Measurements from ENCODE around the gene GREM2. TPM values are rescaled to one million over a fixed set of nuclear protein-coding genes. Genes with fewer than 3 reads are reported as not detected.
A peak's percentile ranks its signal among the peaks of the same experiment; 100 is the strongest.

Gene GREM2
- total RNA-seq, 1 donor from 2014 or later, result 3.7 TPM

DNA sequence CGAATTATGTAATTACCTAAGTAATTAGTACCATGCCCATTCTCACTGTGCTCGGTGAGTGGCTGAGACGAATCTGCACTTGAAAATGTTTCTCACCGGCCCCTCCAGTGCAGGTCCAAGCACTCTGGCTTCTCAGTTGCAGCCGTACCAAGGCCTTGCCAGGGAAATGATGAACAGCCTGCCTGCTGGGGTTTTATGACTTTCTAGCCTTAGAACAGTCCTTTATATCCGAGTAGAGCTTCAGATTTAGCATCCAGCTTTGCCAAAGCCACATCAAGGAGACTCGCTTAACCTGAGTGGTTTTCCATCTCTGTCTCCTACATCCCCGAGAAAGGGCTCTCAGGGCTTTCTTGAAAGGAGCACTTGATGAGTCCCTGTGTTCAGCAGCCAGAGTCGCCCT is 83.4 kb downstream of the GREM2 start:
- no peak overlapping the region for H3K4me3 Mint-ChIP-seq (ENCODE audit: unreplicated experiment)
- no peaks in the 10 kb centered on the region for H3K36me3 Mint-ChIP-seq (ENCODE audit: unreplicated experiment)
- H3K4me1 Mint-ChIP-seq (ENCODE audit: low read depth, unreplicated experiment), result peaks cover 8% of the 10 kb centered on the region

DNA sequence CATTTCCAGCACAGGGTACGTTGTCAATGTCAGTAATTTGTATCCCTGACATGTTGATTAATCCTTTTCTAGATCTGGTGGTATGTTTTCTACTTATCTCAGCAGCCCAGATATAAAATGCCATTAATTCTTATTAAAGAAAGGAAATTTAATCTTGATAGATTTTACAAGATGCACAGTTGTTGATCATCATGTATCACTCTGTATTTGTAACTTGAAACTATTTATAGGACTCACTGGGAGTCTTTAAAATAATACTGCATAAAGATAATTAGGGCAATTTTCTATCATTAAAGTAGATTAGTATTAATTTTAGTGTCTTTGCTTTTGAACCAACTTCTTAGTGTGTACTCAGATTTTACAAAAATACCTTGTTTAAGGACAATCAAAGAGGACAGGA is 84.9 kb downstream of the GREM2 start:
- H3K27me3 Mint-ChIP-seq (ENCODE audit: unreplicated experiment), result peaks cover 2% of the 10 kb centered on the region
- H3K36me3 Mint-ChIP-seq (ENCODE audit: unreplicated experiment), result no peaks in the 10 kb centered on the region
- H3K9me3 Mint-ChIP-seq (ENCODE audit: unreplicated experiment), result no peaks in the 10 kb centered on the region
- no peak overlapping the region for H3K27ac Mint-ChIP-seq (ENCODE audit: unreplicated experiment)
- no peak for DNase-seq
- H3K4me3 Mint-ChIP-seq (ENCODE audit: unreplicated experiment), result no peak overlapping the region
- H3K4me1 Mint-ChIP-seq (ENCODE audit: low read depth, unreplicated experiment), result peaks cover 8% of the 10 kb centered on the region
- TF ChIP-seq, protein P1, sequence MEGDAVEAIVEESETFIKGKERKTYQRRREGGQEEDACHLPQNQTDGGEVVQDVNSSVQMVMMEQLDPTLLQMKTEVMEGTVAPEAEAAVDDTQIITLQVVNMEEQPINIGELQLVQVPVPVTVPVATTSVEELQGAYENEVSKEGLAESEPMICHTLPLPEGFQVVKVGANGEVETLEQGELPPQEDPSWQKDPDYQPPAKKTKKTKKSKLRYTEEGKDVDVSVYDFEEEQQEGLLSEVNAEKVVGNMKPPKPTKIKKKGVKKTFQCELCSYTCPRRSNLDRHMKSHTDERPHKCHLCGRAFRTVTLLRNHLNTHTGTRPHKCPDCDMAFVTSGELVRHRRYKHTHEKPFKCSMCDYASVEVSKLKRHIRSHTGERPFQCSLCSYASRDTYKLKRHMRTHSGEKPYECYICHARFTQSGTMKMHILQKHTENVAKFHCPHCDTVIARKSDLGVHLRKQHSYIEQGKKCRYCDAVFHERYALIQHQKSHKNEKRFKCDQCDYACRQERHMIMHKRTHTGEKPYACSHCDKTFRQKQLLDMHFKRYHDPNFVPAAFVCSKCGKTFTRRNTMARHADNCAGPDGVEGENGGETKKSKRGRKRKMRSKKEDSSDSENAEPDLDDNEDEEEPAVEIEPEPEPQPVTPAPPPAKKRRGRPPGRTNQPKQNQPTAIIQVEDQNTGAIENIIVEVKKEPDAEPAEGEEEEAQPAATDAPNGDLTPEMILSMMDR (IDR thresholded peaks at IDR 0.05; ENCODE audit: partially characterized antibody, unreplicated experiment), result no peak

More for the DNA sequence above, 83.4 kb downstream of the GREM2 start:
- Mint-ChIP-seq H3K27ac (ENCODE audit: unreplicated experiment) (no peak overlapping the region), H3K27me3 (ENCODE audit: unreplicated experiment) (no peaks in the 10 kb centered on the region), H3K9me3 (ENCODE audit: unreplicated experiment) (no peaks in the 10 kb centered on the region)
- TF ChIP-seq, protein P1 (IDR thresholded peaks at IDR 0.05; ENCODE audit: partially characterized antibody, unreplicated experiment), result no peak
- DNase-seq, result no peak

DNA sequence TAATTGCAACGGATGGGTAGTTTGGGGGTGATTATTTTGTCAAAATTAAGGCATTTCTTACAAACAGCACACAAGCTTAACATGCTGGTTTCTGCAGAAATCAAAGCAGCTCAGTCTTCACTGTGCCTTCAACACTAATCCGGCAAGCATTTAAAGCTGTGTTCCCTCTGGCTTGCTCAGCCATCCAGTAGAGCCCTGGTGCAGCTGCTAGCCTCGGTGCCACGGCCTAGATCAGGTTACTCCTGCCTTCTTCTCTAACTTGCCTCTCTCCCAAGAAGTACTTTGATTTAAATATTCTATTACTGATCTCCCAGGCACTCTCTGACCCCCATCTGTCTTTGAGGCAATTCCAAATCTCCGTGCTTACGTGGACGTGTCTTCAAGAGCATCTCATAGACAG is 85.6 kb downstream of the GREM2 start:
- no peak overlapping the region for H3K27ac Mint-ChIP-seq (ENCODE audit: unreplicated experiment)
- DNase-seq, result peak; percentile 29
- H3K4me1 Mint-ChIP-seq (ENCODE audit: low read depth, unreplicated experiment), result peaks cover 8% of the 10 kb centered on the region
- TF ChIP-seq, protein P1 (IDR thresholded peaks at IDR 0.05; ENCODE audit: partially characterized antibody, unreplicated experiment), result no peak
- H3K4me3 Mint-ChIP-seq (ENCODE audit: unreplicated experiment), result no peak overlapping the region
- no peaks in the 10 kb centered on the region for H3K9me3 Mint-ChIP-seq (ENCODE audit: unreplicated experiment)
- no peaks in the 10 kb centered on the region for H3K36me3 Mint-ChIP-seq (ENCODE audit: unreplicated experiment)
- peaks cover 2% of the 10 kb centered on the region for H3K27me3 Mint-ChIP-seq (ENCODE audit: unreplicated experiment)

DNA sequence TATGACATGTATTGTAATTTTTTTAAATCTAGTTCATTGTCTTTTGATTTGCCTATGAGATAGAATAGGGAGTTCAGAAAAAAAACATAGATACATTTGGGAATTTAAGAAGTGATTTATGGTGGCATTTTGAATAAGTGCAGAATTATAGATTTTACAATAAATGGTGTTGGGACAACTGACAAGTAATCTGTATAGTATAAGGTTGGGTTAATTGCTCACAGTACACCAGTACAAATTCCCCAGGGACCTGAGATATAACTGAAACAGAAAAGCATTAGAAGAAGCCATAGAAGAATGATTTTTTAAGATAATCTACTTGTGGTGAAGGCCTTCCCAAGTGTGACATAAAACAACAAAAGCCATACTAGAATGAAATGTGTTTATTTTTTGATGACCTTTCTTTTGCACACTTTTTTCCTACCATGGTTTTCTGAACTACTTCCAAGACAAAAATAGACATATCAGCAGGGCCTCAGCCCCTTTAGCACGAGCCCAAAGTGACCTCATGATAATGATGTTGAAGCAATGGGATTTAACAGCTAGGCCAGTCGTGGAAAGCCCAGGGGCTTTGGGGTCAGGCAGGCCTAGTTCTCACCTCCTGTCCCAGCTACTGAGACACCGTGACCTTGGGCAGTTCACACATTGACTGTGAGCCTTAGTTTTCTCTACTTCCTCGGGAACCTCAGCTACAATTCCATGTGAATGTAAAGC is 87.4 kb downstream of the GREM2 start:
- H3K4me3 Mint-ChIP-seq (ENCODE audit: unreplicated experiment), result no peak overlapping the region
- DNase-seq, result no peak
- TF ChIP-seq, protein P1 (IDR thresholded peaks at IDR 0.05; ENCODE audit: partially characterized antibody, unreplicated experiment), result no peak
- no peak overlapping the region for H3K27ac Mint-ChIP-seq (ENCODE audit: unreplicated experiment)
- no peaks in the 10 kb centered on the region for H3K9me3 Mint-ChIP-seq (ENCODE audit: unreplicated experiment)
- no peaks in the 10 kb centered on the region for H3K36me3 Mint-ChIP-seq (ENCODE audit: unreplicated experiment)
- H3K4me1 Mint-ChIP-seq (ENCODE audit: low read depth, unreplicated experiment), result peaks cover 8% of the 10 kb centered on the region
- H3K27me3 Mint-ChIP-seq (ENCODE audit: unreplicated experiment), result peaks cover 2% of the 10 kb centered on the region

DNA sequence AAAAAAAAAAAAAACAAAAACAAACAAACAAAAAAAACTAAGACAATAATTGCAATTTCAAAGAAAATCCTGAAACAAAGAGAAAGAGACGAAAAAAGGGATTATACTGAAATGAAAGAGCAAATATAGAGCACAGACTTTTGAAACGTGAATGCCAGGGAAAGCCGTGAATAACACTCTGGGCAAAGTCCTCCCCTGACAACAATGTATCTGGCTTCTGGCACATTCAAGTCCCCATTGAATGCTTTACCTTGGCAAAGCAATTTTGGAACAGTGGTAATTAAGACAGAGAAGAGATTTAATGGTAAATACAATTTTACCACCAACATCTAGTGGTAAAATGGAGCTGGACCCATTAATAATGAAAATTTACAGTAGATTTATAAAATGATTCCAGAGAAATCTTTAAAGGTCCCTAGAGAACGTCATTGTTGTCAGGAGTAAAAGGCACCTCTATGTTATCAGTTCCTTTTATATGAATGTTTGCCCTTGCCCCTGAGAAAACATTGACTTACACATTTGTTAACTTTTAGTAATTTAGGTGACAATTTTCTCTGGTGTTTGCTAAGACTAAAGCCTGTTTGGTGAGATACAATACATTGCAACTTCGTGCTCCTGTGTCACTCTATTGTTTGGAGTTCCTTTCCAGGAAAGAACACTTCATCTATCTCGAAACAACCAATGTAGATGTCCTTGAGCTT is 89.7 kb downstream of the GREM2 start:
- peaks cover 8% of the 10 kb centered on the region for H3K4me1 Mint-ChIP-seq (ENCODE audit: low read depth, unreplicated experiment)
- no peak overlapping the region for H3K27ac Mint-ChIP-seq (ENCODE audit: unreplicated experiment)
- TF ChIP-seq, protein P1 (IDR thresholded peaks at IDR 0.05; ENCODE audit: partially characterized antibody, unreplicated experiment), result no peak
- H3K36me3 Mint-ChIP-seq (ENCODE audit: unreplicated experiment), result no peaks in the 10 kb centered on the region
- no peaks in the 10 kb centered on the region for H3K9me3 Mint-ChIP-seq (ENCODE audit: unreplicated experiment)
- H3K4me3 Mint-ChIP-seq (ENCODE audit: unreplicated experiment), result no peak overlapping the region
- peaks cover 2% of the 10 kb centered on the region for H3K27me3 Mint-ChIP-seq (ENCODE audit: unreplicated experiment)
- no peak for DNase-seq

All from glutamatergic neuron (in vitro differentiated cells).